H4 (cell line): ENCODE results near the gene AOX1. TPM values are rescaled to one million over a fixed set of nuclear protein-coding genes. Genes with fewer than 3 reads are reported as not detected.
A peak's percentile ranks its signal among the peaks of the same experiment; 100 is the strongest.
"Not testable (repeated sequence)": the region's sequence is repeated elsewhere in the genome, so short reads cannot be mapped to it uniquely, and the experiment has no call there.

Source experiments
- DNase-seq: peaks from one replicate; pipeline ENCODE4 v3.0.0-alpha.2; 2015; ENCODE audit warnings: low spot score
- total RNA-seq: library from RNA; depleted of rRNA; stranded (reverse); fragments of >200 nt; shearing (Covaris generic); gene quantifications from 2 replicates; pipeline ENCODE4 v1.2.3, GENCODE V29; 2014

The AOX1 gene
- total RNA-seq, 1 experiment from 2014 or later, result 3.3 TPM

- DNase-seq, result no peak
Measured at GRCh38 chr2:200627110-200627770, 41.4 kb downstream of the AOX1 start.

GRCh38 chr2:200628461-200628860, 42.6 kb downstream of the AOX1 start:
- DNase-seq, result not testable (repeated sequence)

- no peak for DNase-seq
Measured at GRCh38 chr2:200631287-200631686, 45.5 kb downstream of the AOX1 start.

GRCh38 chr2:200634231-200634964, 48.6 kb downstream of the AOX1 start:
- no peak for DNase-seq

GRCh38 chr2:200635251-200635650, 49.4 kb downstream of the AOX1 start:
- no peak for DNase-seq

GRCh38 chr2:200637901-200638300, 52.1 kb downstream of the AOX1 start:
- DNase-seq, result no peak

- no peak for DNase-seq
Measured at GRCh38 chr2:200640176-200640575, 54.4 kb downstream of the AOX1 start.

- no peak for DNase-seq
Measured at GRCh38 chr2:200640901-200641300, 55.1 kb downstream of the AOX1 start.

- not testable (repeated sequence) for DNase-seq
Measured at GRCh38 chr2:200648518-200649281, 62.9 kb downstream of the AOX1 start.

- DNase-seq, result no peak
Measured at GRCh38 chr2:200649724-200650123, 63.9 kb downstream of the AOX1 start.

GRCh38 chr2:200650195-200650594, 64.4 kb downstream of the AOX1 start:
- no peak for DNase-seq

- DNase-seq, result no peak
Measured at GRCh38 chr2:200652158-200652557, 66.3 kb downstream of the AOX1 start.

GRCh38 chr2:200653021-200653420, 67.2 kb downstream of the AOX1 start:
- DNase-seq, result no peak

GRCh38 chr2:200654823-200655222, 69.0 kb downstream of the AOX1 start:
- no peak for DNase-seq

GRCh38 chr2:200655918-200656580, 70.2 kb downstream of the AOX1 start:
- DNase-seq, result no peak

GRCh38 chr2:200658278-200658864, 72.6 kb downstream of the AOX1 start:
- DNase-seq, result no peak

- DNase-seq, result no peak
Measured at GRCh38 chr2:200659410-200659809, 73.6 kb downstream of the AOX1 start.

- DNase-seq, result no peak
Measured at GRCh38 chr2:200661477-200661876, 75.7 kb downstream of the AOX1 start.

GRCh38 chr2:200662727-200663126, 76.9 kb downstream of the AOX1 start:
- peak; percentile 65 for DNase-seq

- DNase-seq, result no peak
Measured at GRCh38 chr2:200664770-200665494, 79.1 kb downstream of the AOX1 start.
